ENCODE data around the gene CEP120. TPM values are rescaled to one million over a fixed set of nuclear protein-coding genes. Genes with fewer than 3 reads are reported as not detected.

Gene CEP120
- total RNA-seq, 1 donor from 2014 or later, result 21.8 TPM

DNA sequence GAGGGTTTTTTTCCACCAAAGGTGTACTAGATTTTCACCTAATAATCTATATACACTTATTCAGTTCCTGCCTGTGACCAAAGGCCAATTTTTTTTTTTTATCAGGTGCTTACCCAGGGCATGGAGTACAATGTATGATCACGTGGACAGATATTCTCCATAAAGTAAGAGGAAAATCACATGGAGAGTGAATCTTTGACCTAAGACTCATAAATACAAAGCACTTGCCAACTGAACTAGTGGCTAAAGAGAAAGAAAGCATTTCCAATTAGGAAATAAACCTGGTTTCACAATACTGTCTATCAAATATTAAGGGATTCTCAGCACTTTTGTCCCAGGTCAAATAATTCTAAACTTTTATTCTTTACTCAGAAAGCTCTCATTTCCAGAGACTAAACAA is 33.0 kb upstream of the CEP120 start:
- Mint-ChIP-seq H3K27ac (no peak overlapping the region), H3K27me3 (no peaks in the 10 kb centered on the region), H3K4me3 (ENCODE audit: low read depth) (no peak overlapping the region), H3K4me1 (ENCODE audit: low read depth) (peaks cover 9% of the 10 kb centered on the region), H3K9me3 (ENCODE audit: low read depth) (peaks cover 4% of the 10 kb centered on the region), H3K36me3 (ENCODE audit: insufficient read depth) (no peaks in the 10 kb centered on the region)
- TF ChIP-seq, protein P1, sequence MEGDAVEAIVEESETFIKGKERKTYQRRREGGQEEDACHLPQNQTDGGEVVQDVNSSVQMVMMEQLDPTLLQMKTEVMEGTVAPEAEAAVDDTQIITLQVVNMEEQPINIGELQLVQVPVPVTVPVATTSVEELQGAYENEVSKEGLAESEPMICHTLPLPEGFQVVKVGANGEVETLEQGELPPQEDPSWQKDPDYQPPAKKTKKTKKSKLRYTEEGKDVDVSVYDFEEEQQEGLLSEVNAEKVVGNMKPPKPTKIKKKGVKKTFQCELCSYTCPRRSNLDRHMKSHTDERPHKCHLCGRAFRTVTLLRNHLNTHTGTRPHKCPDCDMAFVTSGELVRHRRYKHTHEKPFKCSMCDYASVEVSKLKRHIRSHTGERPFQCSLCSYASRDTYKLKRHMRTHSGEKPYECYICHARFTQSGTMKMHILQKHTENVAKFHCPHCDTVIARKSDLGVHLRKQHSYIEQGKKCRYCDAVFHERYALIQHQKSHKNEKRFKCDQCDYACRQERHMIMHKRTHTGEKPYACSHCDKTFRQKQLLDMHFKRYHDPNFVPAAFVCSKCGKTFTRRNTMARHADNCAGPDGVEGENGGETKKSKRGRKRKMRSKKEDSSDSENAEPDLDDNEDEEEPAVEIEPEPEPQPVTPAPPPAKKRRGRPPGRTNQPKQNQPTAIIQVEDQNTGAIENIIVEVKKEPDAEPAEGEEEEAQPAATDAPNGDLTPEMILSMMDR (IDR thresholded peaks at IDR 0.05; ENCODE audit: unreplicated experiment), result no peak
- DNase-seq (ENCODE audit: low spot score, unreplicated experiment), result no peak

DNA sequence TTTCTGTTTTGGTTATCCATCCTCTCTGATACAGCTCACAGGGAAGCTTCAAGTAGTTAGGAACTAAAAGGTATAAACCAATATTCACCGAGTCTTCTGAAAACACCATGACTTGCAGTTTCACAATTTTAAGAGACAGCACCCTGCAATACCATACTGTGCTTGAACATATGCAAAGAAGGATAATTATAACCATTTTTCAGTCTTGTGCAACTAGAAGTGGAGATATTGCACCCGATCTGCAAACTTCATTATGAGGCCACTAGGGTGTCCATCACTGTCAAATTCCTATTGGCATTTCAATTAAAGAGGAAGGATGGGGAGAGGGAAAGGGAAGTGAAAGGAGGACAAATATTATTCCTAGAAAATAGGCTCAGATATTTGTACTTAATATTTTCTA is 32.4 kb upstream of the CEP120 start:
- peaks cover 15% of the 10 kb centered on the region for H3K4me1 Mint-ChIP-seq (ENCODE audit: low read depth)
- no peak overlapping the region for H3K4me3 Mint-ChIP-seq (ENCODE audit: low read depth)

DNA sequence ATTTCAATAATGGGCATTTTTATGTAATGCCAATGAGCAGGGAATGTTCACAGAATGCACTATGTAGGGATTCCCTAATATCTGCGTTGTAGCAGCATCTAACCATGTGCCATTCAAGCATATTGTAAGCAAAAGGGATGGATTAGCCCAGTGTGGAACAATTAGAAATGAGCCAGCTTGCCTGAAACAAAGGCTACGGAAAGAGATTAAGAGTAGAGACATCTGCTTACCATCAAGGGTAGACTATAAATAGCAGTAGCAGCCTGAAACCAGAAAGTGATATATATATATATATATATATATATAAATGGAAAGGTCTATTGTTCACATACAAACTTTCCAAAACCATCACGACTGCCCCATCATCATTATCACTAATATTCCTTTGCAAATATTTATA is 31.9 kb upstream of the CEP120 start:
- no peaks in the 10 kb centered on the region for H3K36me3 Mint-ChIP-seq (ENCODE audit: insufficient read depth)
- no peaks in the 10 kb centered on the region for H3K27me3 Mint-ChIP-seq
- TF ChIP-seq, protein P1 (IDR thresholded peaks at IDR 0.05; ENCODE audit: unreplicated experiment), result no peak
- no peak for DNase-seq (ENCODE audit: low spot score, unreplicated experiment)
- H3K27ac Mint-ChIP-seq, result no peak overlapping the region
- peaks cover 1% of the 10 kb centered on the region for H3K9me3 Mint-ChIP-seq (ENCODE audit: low read depth)
- peaks cover 10% of the 10 kb centered on the region for H3K4me1 Mint-ChIP-seq (ENCODE audit: low read depth)
- H3K4me3 Mint-ChIP-seq (ENCODE audit: low read depth), result no peak overlapping the region

More for the DNA sequence above, 32.4 kb upstream of the CEP120 start:
- peaks cover 4% of the 10 kb centered on the region for H3K9me3 Mint-ChIP-seq (ENCODE audit: low read depth)
- DNase-seq (ENCODE audit: low spot score, unreplicated experiment), result no peak
- TF ChIP-seq, protein P1 (IDR thresholded peaks at IDR 0.05; ENCODE audit: unreplicated experiment), result peak; percentile 26
- no peak overlapping the region for H3K27ac Mint-ChIP-seq
- H3K27me3 Mint-ChIP-seq, result no peaks in the 10 kb centered on the region
- no peaks in the 10 kb centered on the region for H3K36me3 Mint-ChIP-seq (ENCODE audit: insufficient read depth)

DNA sequence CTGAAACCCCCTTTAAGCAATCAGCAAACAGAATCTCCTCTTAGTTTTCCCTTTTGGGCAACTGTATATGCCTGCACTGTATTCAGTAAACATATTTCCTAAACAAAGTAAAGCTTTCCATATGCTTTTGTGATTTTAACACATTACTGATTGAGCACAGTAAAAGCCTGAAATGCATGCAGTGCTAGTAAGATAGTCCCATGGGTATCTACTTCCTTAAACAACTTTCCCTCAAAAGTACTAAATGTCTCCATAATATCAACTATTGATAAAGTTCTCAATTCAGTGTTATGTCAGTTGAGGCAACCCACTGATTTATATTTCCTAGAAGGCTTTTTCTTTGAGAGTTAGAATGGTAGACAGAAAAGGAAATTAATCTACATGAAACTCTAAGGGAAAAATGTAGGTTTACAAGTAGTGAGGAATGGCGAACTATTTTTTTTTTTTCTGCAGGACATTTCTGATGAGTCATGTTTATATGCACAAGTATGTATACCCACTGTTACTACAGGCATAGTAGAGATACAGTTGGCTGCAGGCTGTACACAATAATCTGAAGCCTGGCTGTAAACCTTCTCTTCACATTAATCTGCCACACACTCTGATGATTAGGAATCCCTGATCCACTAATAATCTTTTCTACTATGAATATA is 31.2 kb upstream of the CEP120 start:
- Mint-ChIP-seq H3K9me3 (ENCODE audit: low read depth) (no peaks in the 10 kb centered on the region), H3K27ac (no peak overlapping the region), H3K4me1 (ENCODE audit: low read depth) (peaks cover 9% of the 10 kb centered on the region), H3K27me3 (no peaks in the 10 kb centered on the region), H3K4me3 (ENCODE audit: low read depth) (no peak overlapping the region), H3K36me3 (ENCODE audit: insufficient read depth) (no peaks in the 10 kb centered on the region)
- no peak for DNase-seq (ENCODE audit: low spot score, unreplicated experiment)
- TF ChIP-seq, protein P1 (IDR thresholded peaks at IDR 0.05; ENCODE audit: unreplicated experiment), result no peak

DNA sequence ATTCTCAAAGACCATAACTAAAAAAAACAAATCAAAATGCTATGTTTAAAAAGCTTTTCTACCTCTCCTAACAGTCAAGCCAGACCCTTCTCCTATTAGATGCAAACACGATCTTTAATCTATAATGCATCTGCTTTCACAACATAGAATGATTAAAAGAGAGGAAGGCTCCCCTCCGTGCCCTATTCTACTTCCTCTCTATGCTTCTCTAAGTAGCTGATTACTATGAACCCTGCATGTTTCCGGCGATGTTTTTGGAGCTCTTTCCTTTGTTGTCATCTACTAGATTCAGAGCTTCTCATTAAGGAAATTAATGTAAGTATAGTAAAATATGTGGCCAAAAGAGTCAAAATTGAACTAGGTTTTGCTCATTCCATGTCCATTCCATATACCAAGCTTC is 29.2 kb upstream of the CEP120 start:
- no peak overlapping the region for H3K4me3 Mint-ChIP-seq (ENCODE audit: low read depth)
- DNase-seq (ENCODE audit: low spot score, unreplicated experiment), result no peak
- no peaks in the 10 kb centered on the region for H3K36me3 Mint-ChIP-seq (ENCODE audit: insufficient read depth)
- no peaks in the 10 kb centered on the region for H3K9me3 Mint-ChIP-seq (ENCODE audit: low read depth)
- TF ChIP-seq, protein P1 (IDR thresholded peaks at IDR 0.05; ENCODE audit: unreplicated experiment), result no peak
- H3K27me3 Mint-ChIP-seq, result no peaks in the 10 kb centered on the region
- peaks cover 9% of the 10 kb centered on the region for H3K4me1 Mint-ChIP-seq (ENCODE audit: low read depth)
- no peak overlapping the region for H3K27ac Mint-ChIP-seq
